ENCODE results near the gene TGM1.
A peak's percentile ranks its signal among the peaks of the same experiment; 100 is the strongest.

TGM1 gene

DNA sequence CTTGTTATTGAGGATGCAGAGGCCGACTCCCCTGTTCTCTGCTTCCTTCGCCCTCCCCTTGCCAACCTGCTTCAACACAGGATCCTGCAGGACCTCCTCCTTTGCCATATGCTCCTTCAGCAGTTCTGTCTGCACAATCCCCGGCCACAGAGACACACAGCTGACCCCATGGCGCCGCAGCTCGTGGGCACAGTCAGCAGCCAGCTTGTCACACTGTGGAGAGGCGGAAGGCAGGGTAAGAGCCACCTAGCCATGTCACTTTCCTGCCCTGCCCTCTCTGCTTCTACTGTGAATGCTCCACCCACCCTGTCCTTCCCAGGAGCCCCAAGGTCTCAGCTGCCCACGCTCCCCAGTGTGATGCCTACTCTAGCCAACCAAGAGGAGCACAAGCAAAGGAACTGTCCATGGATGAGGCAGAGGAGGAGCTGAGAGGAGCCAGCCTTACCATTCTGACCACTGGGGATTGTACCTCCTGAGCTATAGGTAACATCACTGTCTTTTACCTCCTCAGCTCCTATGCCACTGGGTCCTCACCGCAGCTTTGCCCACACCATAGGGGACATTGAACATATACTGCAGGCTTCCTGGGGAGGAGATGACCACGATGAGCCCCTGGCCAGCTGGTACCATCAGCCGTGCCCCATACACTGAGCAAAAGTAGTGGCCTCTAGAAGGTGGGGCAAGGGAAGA, 29.3 kb upstream of the TGM1 start:
- no peak for DNase-seq (ENCODE audit: low read depth)

DNA sequence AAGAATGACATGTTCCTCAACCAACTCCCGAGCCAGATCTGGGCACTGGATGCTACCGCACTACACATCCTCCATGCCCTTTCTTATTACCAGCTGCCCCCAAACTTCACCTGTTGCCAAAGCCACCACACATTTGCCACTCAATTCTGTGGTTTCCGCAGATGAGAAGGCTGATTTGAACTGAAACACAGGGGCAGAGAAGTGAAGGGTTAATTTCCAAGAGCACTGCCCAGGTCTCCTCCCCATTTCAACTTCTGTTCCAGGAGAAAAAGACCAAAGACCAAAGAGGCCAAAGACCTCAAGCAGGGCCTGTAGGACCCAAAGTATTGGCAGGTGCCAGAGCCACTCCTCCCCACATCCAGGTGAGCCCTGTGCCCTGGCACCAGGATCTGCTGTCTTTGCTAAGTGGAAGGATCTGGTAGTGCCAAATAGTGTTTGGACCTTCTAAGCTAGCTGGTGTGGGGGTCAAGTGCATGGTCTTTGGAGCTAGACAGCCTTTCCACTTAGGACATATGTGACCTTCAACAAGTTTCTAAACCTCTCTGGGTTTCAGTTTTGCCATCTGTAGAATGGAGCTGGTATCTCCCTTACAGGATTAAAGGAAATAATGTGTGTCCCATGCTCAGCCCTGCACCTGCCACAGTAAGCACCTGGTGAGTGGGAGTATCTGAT, 28.6 kb upstream of the TGM1 start:
- no peak for DNase-seq (ENCODE audit: low read depth)

DNA sequence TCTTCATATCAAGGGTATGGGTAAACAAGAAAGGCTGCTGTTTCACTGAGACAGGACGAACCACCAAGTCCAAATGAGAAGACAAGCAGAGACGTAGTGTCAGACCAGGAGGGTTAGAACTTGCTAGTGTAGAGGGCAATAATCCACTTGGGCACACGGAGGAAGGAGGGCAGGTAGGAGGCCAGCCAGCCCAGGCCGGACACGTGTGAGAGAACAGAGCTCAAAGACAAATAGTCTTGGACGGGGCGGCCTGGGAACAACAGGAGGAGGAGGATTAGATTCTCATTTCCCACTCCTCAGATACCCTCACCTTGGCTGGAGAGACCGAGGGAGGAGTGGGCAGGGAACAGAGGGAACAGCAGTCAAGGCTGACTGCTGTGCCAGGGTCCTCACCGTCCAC, 27.8 kb upstream of the TGM1 start:
- no peak for DNase-seq (ENCODE audit: low read depth)

DNA sequence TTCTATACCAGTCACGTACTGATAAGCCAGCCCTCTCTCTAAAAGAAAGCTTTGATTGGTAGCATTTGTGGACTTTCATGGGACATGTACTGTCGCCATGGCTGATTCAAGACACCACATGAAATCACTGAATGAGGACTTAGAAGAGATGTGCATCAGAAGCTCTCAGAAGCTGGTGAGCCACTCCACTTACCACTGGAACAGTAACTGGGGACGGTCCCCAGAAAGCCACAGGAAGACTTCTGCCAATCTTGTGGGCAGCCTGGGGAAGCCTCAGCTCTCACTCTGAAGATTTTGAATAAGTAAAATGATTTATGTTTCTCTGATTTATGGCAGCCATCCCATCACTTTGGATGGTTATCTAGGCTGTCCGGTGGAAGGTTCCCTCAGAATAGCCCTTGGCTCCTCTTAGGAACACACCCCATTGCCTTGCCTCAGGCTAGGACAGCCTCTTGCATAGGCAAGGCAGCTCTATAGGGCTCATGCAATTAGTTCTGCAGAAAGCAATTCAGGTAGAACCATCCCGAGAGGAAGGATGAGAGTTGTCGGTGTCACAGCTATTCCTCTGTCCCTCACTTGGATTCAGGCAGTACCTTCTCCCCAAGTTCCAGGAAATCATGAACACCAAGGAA, 26.8 kb upstream of the TGM1 start:
- DNase-seq (ENCODE audit: low read depth), result no peak

DNA sequence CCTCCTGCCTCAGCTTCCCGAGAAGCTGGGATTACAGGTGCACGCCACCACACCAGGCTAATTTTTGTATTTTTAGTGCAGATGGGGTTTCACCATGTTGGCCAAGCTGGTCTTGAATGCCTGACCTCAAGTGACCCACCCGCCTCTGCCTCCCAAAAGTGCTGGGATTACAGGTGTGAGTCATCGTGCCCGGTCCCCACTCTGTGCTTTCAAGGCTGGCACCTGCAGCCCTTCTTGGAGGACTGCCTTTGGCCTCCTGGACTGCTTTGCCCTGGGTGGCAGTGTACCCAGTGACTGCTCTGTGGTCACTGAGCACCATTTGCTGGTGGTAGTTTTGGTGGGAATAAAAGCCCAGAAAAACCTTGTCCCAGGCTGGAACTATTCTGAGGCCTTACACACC, 24.0 kb upstream of the TGM1 start:
- DNase-seq (ENCODE audit: low read depth), result no peak

DNA sequence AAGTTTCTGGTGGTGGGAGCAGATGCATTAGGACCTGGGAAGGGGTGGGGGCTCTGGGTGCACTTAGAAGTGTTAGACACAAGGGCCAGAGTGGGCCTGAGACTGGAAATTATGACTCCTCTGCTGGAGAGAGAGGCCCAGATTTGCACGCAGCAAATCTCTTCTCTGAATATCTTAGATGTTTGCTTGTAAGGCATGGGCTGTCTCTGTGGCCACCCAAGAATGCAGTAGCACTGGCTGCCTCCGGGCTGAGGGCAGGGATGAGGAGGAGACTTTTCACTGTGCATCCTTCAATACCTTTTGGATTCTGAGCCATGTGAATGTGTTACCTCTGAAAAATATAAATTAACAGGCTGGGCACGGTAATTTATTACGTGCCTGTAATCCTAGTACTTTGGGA, 22.4 kb upstream of the TGM1 start:
- no peak for DNase-seq (ENCODE audit: low read depth)

DNA sequence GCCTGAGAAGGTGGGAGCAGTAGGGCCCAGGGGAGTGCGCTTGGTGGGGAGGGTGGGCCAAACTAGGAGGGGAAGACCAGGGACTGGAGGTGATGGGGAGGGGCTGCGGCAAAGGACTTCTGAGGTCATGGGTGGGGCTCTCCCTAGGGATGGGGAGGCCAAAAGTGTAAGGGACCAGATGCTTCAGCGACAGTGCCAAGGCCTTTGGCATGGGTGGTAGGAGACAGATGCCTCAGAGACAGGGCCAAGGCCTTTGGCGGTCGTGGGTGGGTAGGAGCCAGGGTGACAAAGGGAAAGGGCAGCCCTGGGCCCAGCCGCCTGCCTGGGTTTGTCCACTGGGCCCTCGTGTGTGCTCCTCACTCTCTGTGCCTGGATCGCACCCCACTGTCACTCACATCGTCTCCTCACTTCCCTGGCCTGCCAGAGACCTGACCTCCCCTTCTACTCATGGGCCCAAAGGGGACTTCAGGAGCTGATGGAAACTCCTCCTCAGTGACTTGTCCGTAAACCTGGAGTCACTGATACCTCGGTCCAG, 21.6 kb upstream of the TGM1 start:
- no peak for DNase-seq (ENCODE audit: low read depth)

DNA sequence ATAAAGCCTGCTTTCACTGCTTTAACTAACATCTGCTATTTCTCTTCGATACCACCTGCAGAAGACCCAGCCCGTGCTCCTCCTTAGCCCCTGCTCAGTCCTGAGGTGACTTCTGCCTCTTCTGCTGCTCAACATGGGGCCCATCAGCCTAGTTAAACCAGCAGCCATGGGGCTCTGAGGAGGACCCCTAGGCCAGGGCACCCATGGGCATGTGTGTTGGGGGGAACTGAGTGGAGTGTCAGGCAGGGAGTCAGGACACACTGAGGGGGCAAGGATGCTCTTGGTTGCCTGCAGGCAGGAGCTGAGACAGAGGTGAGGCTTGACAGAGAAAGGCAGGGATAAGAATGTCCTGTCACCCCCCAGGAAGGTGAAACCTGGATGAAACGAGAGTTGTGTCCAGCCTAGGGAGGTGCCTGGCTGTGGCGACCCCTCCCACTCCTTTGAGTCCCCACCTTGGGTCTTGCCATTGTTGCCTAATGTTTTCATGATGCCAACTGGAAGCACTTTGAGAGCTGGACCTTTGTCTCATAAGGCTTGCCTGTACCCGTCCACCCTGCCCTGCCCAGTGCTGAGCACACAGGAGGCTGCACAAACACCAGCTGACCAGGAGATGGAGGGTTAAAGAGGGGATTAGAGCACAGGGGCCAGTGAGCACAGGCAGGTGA, 21.0 kb upstream of the TGM1 start:
- no peak for DNase-seq (ENCODE audit: low read depth)

DNA sequence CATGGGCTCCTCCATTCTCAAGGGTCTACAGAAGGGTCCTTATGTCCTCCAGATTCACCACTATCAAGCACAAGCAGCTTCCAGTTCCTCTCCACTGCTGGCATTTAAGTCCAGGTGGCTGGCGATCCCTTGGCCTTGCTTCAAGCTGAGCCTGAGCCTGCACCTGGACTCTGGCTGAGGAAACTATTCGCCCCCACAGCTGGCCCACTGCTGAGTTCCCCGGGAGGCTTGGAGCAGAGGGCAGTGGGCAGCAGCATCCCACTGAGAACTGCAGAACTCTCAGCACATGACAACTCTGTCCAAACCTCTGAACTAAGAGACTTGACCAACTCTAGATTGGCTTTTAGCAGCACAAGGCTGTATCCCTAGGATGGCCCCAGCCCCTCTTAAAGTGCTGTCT, 19.8 kb upstream of the TGM1 start:
- DNase-seq (ENCODE audit: low read depth), result no peak

DNA sequence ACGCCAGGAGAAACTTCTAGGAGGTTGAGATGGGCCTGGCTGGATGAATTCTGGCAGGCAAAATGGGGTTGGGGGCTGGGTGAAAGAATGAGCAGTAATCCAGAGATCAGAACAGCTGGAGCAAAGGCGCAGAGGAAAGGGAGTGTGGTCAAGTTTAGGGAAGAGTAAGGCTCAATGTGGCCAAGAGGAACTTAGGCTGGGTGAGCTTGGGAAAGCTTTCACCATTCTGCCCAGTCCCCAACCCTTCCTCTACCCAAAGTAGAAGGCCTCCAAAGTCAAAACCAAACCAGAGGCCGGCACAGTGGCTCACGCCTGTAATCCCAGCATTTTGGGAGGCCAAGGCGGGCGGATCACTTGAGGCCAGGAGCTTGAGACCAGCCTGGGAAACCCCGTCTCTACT, 18.7 kb upstream of the TGM1 start:
- no peak for DNase-seq (ENCODE audit: low read depth)

DNA sequence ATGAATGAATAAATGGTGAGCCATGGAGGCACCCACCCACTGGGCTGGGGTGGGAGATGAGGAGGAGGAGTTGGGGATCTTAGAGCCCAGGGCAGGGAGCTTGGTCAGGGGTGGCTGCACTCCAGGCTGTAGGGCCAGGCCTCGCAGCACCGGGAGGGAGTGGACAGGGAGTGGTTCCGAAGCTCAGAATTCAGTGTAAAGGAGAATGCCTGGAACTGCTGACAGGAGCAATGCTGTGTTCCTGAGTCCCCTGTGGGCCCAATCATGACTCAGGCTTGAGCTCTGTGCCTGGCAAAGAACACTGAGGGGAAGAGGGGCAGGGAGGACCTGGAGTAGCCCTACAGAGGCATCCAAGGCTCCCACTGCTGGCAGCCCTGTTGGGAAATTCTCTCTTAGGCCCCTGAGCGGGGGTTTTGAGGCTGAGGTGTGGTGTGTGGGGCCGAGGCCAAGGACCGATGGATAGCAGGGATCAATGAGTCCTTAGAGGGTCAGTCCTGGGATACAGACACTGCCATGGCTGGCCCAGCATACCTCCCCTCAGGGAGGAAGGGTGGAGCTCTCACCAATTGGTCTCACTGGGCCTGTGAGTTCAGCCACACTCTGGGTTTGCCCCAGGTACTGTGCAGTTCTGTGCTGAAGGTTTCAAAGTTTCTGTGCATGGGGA, 18.0 kb upstream of the TGM1 start:
- no peak for DNase-seq (ENCODE audit: low read depth)

DNA sequence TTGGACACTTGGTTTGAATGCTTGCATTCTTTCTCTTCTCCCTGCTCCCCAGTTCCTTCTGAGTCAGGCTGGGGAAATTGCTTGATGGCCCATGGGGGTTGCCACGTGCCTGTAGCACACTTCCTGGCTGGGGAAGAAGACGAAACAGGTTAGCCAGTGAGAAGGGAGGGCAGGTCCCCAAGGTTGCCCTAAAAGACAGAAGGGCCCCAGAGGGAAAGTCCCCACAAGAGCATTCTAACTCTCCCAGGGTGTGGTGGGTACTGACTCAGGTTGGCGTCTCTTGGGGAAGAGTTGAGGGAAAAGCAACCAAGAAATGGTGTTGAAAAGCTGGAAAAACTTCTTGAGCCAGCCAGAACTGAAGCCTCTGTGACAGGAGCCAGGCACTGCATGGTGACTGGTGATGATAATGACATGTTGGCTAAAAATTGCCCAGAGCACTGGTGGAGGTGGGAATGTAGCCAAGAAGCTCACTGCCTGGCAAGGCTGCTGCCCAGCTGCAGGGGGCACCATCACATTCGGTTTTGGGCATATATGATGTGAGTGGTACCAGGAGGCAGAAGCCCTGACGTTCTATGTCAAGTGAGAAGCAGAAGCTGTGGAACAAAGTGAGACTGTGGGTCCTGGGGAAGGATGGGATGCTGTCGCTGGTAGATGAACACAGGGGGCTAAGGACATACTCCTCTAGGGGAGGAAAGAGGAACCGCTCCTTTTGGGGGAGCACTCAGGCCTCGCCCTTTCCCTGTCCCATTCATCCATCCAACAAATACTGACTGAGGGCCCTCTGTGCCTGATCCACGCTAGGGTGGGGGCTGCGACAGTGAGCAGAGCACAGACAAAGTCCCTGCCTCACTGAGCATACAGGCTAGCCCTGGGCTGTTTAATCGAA, 16.6 kb upstream of the TGM1 start:
- no peak for DNase-seq (ENCODE audit: low read depth)

DNA sequence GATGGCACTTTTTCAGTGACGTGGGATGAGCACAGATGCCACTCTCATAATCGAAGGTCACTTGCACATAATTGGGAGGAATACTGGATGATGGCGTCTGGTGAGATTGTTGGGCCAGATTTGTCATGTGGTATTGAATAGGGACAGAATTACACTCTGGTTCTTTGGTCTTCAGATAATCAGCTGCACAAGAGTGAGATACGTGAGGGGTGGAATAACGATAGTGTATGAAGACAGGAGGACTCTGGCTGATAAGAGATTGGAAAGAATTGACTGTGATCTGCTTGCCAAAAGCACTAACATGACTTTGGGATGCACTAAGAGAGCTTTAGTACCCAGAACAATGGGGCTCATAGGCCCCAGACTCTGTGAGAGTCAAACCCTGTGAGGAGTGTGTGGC, 15.4 kb upstream of the TGM1 start:
- no peak for DNase-seq (ENCODE audit: low read depth)

DNA sequence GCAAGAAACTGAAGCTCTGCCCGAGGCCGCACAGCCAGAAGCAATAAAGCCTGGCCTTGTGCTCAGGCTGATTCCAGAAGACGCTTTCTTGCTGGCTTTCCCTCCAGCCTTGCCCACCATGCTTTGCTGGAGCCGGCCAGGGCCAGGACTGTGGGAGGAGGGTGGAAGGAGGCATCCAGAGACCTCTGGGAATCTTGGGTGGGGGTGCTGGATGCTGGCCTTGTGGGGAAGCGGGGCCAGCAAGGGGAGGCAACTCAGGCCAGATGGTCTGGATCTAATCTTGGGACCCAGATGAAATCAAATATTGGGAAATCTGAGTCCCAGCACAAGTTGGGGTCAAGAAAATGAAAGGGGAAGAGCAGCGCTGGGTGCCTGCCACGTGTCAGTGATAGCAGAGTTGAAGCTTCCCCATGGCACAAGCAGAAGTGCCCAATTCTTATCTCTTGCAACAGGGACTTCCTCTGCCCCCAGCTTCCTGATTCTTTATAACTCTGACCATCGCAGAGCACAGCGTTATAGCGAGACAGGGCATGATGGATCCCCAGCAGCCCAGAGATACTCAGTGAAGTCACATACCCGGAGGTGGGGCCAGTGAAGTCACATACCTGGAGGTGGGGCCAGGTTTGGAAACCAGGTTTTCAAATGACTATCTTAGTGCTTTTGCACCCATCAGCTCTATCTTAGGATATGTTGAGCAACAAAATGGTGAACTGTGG, 14.8 kb upstream of the TGM1 start:
- no peak for DNase-seq (ENCODE audit: low read depth)

DNA sequence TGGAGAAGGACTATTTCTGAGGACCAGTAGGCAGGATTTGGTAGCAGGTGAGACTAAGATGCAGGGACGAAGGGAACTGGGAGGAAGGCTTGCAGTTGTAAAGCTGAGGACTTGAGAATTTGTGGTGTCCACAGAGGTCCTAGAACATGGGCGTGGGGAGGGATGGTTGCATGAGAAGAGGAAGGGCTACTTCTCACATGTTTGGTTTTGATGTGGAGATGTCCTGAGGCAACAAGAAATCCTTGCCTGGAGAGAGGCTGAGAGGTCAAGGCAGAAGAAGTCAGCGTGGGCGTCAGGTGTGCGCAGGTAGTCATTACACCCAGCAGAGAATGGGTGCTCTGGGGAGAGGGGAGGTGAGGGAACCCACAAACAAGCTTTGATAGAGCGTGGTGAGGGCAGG, 14.1 kb upstream of the TGM1 start:
- no peak for DNase-seq (ENCODE audit: low read depth)

DNA sequence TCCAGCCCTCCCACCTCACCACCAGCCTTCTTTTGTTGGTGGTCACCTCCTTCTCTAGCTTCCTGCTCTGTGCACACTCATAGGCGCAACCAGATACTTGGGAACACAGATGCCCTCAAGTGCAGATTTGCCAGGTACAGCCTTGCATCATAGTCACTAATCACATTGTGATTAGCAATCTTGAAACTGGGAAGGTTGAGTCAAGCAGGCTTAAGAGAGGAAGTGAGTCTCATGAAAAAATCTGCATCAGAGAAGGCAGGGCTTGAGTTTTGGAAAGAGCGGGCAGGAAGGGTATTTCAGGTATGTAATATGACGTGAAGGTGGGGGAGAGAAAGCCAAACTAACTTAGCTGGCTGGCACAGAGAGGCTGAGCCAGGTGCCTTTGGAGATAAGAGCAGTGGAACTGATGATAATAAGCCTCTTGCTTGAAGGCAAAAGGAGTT, 11.1 kb upstream of the TGM1 start:
- DNase-seq (ENCODE audit: low read depth), result peak; percentile 37

DNA sequence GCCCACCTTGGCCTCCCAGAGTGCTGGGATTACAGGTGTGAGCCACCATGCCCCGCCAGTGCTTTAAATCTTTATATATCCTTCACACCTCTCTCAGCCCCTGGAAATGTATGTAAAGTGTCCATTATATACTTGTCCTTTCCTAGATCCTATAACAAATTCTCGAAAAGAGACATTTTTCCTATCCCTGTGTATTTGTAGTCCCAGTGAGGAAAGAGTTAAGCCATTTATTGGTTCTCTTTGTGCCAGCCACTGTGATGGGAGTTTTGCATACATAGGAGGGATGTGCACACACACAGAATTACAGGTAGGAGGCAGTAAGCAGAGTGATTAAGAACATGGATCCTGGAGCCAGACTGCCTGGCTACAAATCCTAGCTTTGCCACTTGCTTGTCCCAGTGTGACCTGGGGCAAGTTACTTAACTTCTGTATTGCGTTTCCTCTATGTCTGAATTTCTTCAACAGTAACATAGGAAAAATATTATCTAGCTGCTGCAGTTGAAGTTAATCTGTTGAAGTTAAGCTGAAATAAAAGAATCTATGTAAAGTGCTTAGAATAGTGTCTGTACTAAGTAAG, 10.5 kb upstream of the TGM1 start:
- DNase-seq (ENCODE audit: low read depth), result no peak

DNA sequence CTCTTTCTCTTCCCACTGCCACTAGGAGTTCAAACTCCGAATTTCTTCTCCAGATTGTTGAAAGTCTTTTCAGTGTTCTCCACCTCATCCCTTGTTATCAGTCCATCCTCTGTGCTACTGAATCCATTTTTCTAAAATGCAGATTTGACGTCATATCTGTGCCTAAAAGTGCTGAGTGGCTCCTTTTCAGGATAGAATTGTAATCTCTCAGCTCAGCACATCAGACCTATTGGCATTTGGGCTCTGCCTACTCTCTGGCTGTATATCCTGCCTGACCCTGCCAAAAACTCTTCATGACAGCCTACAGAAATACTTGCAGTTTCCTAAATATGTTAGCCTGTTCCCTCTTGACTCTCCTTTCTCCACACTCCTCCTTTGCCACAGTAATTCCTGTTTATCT, 9.5 kb upstream of the TGM1 start:
- DNase-seq (ENCODE audit: low read depth), result no peak

DNA sequence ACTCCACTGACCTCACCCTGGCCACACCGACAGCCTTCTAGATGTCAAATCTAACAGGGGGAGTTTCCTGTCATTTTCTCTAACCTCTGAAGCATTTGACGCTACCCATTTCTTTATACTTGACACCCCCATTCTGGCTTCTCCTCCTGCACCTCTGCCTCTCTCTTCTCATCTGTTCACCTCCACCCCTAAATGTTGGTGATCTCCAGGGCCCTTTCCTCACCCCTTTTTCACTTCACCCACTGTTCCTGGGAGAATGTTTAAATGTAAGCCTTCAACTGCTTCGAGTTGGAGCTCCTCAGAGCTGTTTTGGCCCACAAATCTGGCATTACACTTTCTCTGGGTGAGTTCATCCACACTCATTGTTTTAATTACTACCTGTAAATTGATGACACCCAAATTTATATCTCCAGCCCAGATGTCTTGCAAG, 8.9 kb upstream of the TGM1 start:
- DNase-seq (ENCODE audit: low read depth), result no peak
